HAP-1 (cell line): ENCODE data around the gene LIMK1.
"Not testable (repeated sequence)": the region's sequence is repeated elsewhere in the genome, so short reads cannot be mapped to it uniquely, and the experiment has no call there.

Experiments
- DNase-seq, 2 experiments: peaks; one replicate each; pipeline ENCODE4 v3.0.0-alpha.2; 2016 to 2020; ENCODE audit warnings: low spot score in 2 of 2
- H3K27me3 ChIP-seq: fragments of 250-450 bp; sonication (Bioruptor Pico); 2 replicates; pipeline ENCODE4 v1.5.1; 2020; ENCODE audit warnings: low read depth, mild to moderate bottlenecking, moderate library complexity
- H3K36me3 ChIP-seq: fragments of 250-450 bp; sonication (Bioruptor Pico); replicated peaks from 2 replicates; pipeline ENCODE4 v1.5.1; 2020; ENCODE audit warnings: mild to moderate bottlenecking
- H3K4me1 ChIP-seq: fragments of 250-450 bp; sonication (Bioruptor Pico); 2 replicates; pipeline ENCODE4 v1.5.1; 2020; ENCODE audit warnings: mild to moderate bottlenecking
- H3K4me3 ChIP-seq: fragments of 250-450 bp; sonication (Bioruptor Pico); 2 replicates; pipeline ENCODE4 v1.5.1; 2020; ENCODE audit warnings: mild to moderate bottlenecking, moderate library complexity
- H3K9me3 ChIP-seq: fragments of 250-450 bp; sonication (Bioruptor Pico); 2 replicates; pipeline ENCODE4 v1.5.1; 2020; ENCODE audit warnings: mild to moderate bottlenecking, moderate library complexity
- in situ Hi-C: fragments of 300-500 bp; cut with MboI; formaldehyde crosslinking; loops from 3 replicates; pipeline ENCODE4 v1.14.3; 2020; ENCODE audit warnings: low sequenced_read_pairs, inconsistent platforms, mixed read lengths

LIMK1 gene

GRCh38 chr7:74083117-74083876 lies at the start of gene LIMK1:
TSS of gene LIMK1 (plus strand) at chr7:74083804. CDS start at chr7:74083991, 187 bp downstream.
- H3K4me3 ChIP-seq, result peak within 1 kb of the TSS; percentile 56
- no peaks in the 10 kb centered on the region for H3K9me3 ChIP-seq
- H3K27me3 ChIP-seq, result no peaks in the 10 kb centered on the region
- peak; percentile 83 to 88 for DNase-seq
- in situ Hi-C loops, result no loop called here
- H3K36me3 ChIP-seq, result peaks cover 7% of the 10 kb centered on the region
- peaks cover 9% of the 10 kb centered on the region for H3K4me1 ChIP-seq

GRCh38 chr7:74037609-74038008 lies 46.0 kb upstream of the LIMK1 start:
- H3K27me3 ChIP-seq, result no peaks in the 10 kb centered on the region
- in situ Hi-C loops, result no loop called here

GRCh38 chr7:74038194-74038961 lies 45.2 kb upstream of the LIMK1 start:
- no peak for DNase-seq
- no peaks in the 10 kb centered on the region for H3K36me3 ChIP-seq
- H3K4me1 ChIP-seq, result no peaks in the 10 kb centered on the region
- in situ Hi-C loops, result no loop called here
- H3K9me3 ChIP-seq, result no peaks in the 10 kb centered on the region
- H3K4me3 ChIP-seq, result no peak overlapping the region
- H3K27me3 ChIP-seq, result no peaks in the 10 kb centered on the region

More at GRCh38 chr7:74037609-74038008, 46.0 kb upstream of the LIMK1 start:
- Histone ChIP-seq H3K4me1 (no peaks in the 10 kb centered on the region), H3K9me3 (no peaks in the 10 kb centered on the region), H3K4me3 (no peak overlapping the region), H3K36me3 (no peaks in the 10 kb centered on the region)
- DNase-seq, result no peak

- no peak for DNase-seq
- Histone ChIP-seq H3K4me3 (no peak overlapping the region), H3K36me3 (no peaks in the 10 kb centered on the region), H3K4me1 (no peaks in the 10 kb centered on the region), H3K27me3 (no peaks in the 10 kb centered on the region), H3K9me3 (no peaks in the 10 kb centered on the region)
- in situ Hi-C loops, result no loop called here
Measured at GRCh38 chr7:74039337-74039736, 44.3 kb upstream of the LIMK1 start.

- DNase-seq, result no peak
- Histone ChIP-seq H3K27me3 (no peaks in the 10 kb centered on the region), H3K4me3 (no peak overlapping the region), H3K36me3 (no peaks in the 10 kb centered on the region), H3K4me1 (no peaks in the 10 kb centered on the region), H3K9me3 (no peaks in the 10 kb centered on the region)
- in situ Hi-C loops, result no loop called here
Measured at GRCh38 chr7:74040101-74040790, 43.4 kb upstream of the LIMK1 start.

GRCh38 chr7:74040791-74041520 lies 42.6 kb upstream of the LIMK1 start:
- H3K9me3 ChIP-seq, result no peaks in the 10 kb centered on the region
- H3K4me1 ChIP-seq, result no peaks in the 10 kb centered on the region
- no peaks in the 10 kb centered on the region for H3K36me3 ChIP-seq
- no peak overlapping the region for H3K4me3 ChIP-seq
- H3K27me3 ChIP-seq, result no peaks in the 10 kb centered on the region
- DNase-seq, result no peak
- in situ Hi-C loops, result no loop called here

- Histone ChIP-seq H3K27me3 (no peaks in the 10 kb centered on the region), H3K4me1 (no peaks in the 10 kb centered on the region), H3K36me3 (no peaks in the 10 kb centered on the region), H3K4me3 (no peak overlapping the region), H3K9me3 (no peaks in the 10 kb centered on the region)
- in situ Hi-C loops, result no loop called here
- DNase-seq, result no peak
Measured at GRCh38 chr7:74042746-74043522, 40.7 kb upstream of the LIMK1 start.

GRCh38 chr7:74043523-74043951 lies 40.1 kb upstream of the LIMK1 start:
- H3K36me3 ChIP-seq, result no peaks in the 10 kb centered on the region
- no peak for DNase-seq

GRCh38 chr7:74044366-74045350 lies 38.9 kb upstream of the LIMK1 start:
- H3K9me3 ChIP-seq, result no peaks in the 10 kb centered on the region
- no peaks in the 10 kb centered on the region for H3K36me3 ChIP-seq
- H3K4me1 ChIP-seq, result no peaks in the 10 kb centered on the region
- no peak for DNase-seq
- H3K27me3 ChIP-seq, result no peaks in the 10 kb centered on the region
- in situ Hi-C loops, result no loop called here
- no peak overlapping the region for H3K4me3 ChIP-seq

More at GRCh38 chr7:74043523-74043951, 40.1 kb upstream of the LIMK1 start:
- in situ Hi-C loops, result no loop called here
- Histone ChIP-seq H3K9me3 (no peaks in the 10 kb centered on the region), H3K4me1 (no peaks in the 10 kb centered on the region), H3K27me3 (no peaks in the 10 kb centered on the region), H3K4me3 (no peak overlapping the region)

GRCh38 chr7:74046581-74046980 lies 37.0 kb upstream of the LIMK1 start:
- H3K4me3 ChIP-seq, H3K27me3 ChIP-seq, DNase-seq, H3K4me1 ChIP-seq, H3K9me3 ChIP-seq, H3K36me3 ChIP-seq, in situ Hi-C loops: not testable (repeated sequence)

- no peak overlapping the region for H3K4me3 ChIP-seq
- no peak for DNase-seq
- no peaks in the 10 kb centered on the region for H3K9me3 ChIP-seq
- H3K4me1 ChIP-seq, result no peaks in the 10 kb centered on the region
- H3K27me3 ChIP-seq, result no peaks in the 10 kb centered on the region
- no peaks in the 10 kb centered on the region for H3K36me3 ChIP-seq
- in situ Hi-C loops, result no loop called here
Measured at GRCh38 chr7:74047804-74048380, 35.7 kb upstream of the LIMK1 start.
